Stimulated activated CD8-positive, alpha-beta memory T cell treated with anti-CD3 and anti-CD28 coated beads, Interleukin-4, amount 100 ng/mL, for 24 hours (primary cell): ENCODE data around the gene PLCG2.
"Not testable (repeated sequence)": the region's sequence is repeated elsewhere in the genome, so short reads cannot be mapped to it uniquely, and the experiment has no call there.

ENCODE experiments used
- DNase-seq: peaks from one replicate; pipeline ENCODE4 v3.0.0-alpha.2; 2020; ENCODE audit warnings: low read depth

Gene PLCG2

DNA sequence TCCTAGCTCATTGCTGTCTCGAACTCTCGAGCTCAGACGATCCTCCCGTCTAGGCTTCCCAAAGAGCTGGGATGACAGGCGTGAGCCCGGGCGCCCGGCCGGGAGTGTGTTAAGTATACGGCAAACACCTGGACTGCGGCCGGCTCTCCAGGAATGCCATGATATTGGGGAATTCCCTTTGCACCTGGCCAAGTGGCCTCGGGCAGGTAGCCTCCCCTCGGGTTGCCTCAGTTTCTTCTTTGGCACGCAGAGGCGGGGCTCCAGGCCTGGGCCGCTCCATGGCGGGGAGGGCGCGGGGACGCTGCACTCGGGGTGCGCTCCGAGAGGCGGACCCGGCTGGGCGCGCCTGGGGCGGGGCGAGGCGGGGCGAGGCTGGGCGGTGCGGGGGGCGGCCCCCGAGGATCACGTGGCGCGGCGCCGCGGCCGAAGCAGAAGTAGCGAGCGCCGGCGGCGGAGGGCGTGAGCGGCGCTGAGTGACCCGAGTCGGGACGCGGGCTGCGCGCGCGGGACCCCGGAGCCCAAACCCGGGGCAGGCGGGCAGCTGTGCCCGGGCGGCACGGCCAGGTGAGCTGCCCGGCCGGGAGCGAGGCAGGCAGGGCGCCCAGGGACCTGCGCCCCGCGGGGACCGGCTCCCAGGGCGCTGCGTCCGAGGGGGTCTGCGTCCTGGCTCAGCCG is at the start of gene PLCG2:
TSS of gene PLCG2 (plus strand) at position 431 of the 675 bp plus-strand sequence. CDS start 6,699 bp downstream, outside the sequence.
- peak; percentile 73 for DNase-seq

DNA sequence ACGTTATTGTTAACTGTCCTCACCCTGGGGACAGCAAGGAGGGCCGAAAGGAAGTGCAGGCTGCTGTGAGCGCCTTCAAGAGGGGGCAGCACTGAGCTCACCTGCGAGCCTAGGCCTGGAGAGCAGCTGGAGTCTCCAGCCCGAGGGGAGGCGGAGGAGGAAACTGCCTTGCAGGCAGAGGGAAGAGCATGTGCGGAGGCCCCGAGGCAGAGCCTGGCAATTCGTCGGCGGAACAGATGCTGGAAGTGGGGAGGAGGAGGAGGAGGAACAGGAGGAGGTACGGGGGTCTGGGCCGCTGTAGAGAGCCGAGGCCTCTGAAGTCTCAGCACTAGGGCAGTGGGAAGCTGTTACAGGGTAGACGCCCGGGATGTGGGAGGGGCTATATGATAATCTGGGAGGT is 49.6 kb upstream of the PLCG2 start:
- DNase-seq: no peak

DNA sequence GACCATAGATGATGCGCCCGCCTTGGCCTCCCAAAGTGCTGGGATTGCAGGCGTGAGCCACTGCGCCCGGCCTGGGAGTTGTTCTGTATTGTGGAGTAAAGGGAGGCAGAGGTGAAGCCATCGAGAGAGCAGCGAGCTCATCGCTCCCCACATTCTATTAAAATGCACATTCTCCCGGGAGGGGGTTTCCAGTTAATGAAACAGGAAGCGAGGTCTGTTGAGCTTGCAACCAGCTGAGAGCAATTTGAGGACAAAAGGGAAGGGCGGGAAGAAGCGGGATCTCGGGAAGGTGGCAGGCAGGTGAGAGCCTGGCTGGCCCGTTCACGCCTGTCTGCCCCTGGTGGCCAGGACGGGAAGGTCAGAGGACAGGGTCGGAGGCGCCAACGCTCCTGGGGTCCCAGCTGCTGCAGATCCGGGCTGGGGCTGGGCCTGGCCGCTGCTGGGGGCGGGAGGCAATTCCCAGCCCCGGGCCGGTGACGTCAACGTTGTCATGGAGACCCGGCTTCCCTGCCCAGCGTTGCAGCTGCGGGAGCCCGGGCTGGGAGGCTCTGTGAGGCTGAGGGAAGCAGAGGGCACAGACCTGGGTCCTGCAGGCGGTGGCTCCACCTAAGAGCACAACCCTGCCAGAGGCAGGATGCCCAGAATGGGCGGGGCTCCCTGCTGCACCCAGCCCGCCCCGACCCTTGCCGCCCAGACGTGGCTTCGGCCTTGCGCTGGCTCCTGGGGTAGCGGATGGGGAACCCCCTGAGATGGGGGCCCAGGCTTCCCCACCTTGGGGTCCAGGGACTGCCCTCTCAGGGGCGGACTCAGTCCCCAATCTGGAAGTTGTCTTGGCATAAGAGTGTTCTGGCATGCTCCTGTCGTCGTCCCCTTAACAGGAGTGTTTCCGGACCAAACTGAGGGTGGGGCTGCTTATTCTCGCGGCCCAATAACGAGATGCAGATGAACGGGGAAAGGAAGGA is 48.7 kb upstream of the PLCG2 start:
- peak; percentile 46 for DNase-seq

DNA sequence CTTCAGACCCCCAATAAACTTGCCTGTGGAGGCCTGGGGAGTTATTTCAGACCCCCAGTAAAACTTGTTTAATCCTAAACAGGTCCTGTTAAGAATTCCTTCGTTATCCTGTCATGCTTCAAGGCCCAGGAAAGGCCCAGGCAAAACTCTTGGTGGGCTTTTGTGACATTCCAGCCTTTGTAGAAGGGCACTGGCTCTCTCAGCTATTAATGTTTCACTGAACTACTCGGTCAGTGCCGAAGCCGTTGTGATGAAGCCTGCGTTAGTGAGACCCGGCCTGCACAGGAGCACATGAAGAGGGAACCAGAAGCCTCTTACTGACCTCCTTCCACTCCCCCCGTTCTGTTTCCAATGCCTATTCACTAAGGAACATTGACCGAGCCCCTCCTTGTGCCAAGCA is 47.4 kb upstream of the PLCG2 start:
- DNase-seq: no peak

DNA sequence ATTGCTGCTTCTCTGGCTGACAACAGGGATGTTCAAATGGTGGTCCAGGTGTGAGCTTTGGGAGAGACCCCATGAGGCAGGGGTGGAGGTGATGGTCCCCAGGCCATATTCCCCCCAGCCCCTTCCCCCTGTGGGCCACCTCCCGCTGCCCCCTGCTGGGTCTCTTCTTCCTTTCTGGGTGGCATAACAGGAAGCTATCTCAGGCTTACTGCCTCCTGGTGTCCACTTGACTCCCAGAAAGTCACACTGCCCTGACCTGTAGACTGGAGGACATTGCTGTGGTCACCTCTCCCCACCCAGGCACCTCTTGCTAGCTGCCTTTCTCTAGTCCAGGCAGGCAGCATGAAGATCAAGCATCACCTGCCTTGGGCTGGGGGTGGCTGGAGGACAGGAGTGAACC is 46.4 kb upstream of the PLCG2 start:
- no peak for DNase-seq

DNA sequence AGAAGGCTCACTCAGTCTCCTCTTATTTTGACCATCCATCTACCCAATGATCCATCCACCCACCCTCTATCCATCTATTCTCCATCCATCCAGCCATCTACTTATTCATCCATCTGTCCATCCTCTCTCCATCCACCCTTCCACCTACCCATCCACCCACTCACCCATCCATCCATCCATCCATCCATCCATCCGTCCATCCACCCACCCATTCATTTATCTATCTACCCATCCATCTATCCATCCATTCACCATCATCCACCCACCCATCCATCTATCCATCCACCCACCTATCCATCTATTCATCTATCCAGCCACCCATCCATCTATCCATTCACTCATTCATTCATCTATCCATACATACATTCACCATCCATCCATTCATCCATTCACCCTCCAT is 45.8 kb upstream of the PLCG2 start:
- DNase-seq: no peak

DNA sequence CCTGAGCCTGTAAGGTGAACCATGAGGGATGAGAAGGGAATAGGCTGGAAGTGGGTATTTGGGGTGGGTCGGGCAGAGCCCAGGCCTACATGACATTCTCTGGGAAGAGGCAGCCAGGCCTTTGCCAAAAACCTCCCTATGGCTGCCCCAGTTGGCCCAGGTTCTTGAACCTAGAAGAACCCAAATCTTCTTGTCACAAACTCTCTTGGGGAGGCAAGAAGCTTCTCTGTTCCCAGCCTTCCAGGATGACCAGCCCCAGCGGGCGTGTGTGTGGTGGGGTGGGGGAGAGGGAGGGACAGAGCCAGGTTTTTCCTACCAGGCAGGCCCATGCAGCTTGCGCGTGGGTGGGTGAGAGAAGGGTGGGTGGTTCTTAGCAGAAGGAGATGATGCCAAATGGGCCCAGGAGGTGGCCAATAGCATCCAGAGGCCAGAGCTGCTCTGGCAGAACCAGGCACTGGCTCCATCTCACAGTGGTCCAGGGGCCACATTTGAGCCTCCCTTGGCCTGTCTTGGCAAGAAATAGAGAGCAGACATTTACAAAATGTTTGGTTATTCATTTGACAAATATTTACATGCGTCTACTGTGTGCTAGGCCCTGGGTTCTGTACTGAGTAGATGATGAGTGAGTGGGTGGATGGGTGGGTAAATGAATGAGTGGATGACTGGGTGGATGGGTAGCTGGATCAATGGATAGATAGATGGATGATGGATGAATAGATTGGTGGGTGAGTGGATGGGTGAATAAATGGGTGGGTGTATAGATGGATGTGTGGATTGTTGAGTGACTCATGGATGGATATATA is 44.3 kb upstream of the PLCG2 start:
- no peak for DNase-seq

DNA sequence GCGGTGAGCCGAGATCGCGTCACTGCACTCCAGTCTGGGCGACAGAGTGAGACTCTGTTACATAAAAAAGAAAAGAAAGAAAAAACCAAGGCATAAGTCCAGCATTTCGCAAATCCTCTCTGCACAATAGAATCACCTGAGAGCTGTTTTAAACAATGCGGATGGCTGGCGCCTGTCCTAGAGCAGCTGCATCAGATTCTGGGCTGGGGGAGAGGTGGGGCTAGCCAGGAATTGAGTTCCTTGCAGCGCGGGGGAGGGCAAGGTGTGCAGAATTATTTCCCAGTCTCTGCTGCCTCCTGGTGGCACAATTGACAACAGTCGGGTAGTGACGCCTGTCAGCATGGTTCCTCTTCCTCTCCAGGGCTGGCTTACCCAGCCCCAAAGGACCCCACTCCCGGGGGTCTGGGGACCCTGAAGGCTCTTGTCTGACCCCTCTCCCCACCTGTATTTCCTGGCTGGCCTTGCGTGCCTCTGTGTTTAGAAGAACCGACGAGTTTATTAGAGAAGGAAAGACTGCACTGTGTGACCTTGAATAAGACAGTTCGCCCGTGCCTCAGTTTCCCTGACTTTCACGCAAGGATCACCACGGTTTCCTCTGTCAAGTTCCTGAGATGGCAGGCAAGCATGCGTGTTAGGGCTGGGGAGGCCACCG is 41.1 kb upstream of the PLCG2 start:
- peak; percentile 76 for DNase-seq

DNA sequence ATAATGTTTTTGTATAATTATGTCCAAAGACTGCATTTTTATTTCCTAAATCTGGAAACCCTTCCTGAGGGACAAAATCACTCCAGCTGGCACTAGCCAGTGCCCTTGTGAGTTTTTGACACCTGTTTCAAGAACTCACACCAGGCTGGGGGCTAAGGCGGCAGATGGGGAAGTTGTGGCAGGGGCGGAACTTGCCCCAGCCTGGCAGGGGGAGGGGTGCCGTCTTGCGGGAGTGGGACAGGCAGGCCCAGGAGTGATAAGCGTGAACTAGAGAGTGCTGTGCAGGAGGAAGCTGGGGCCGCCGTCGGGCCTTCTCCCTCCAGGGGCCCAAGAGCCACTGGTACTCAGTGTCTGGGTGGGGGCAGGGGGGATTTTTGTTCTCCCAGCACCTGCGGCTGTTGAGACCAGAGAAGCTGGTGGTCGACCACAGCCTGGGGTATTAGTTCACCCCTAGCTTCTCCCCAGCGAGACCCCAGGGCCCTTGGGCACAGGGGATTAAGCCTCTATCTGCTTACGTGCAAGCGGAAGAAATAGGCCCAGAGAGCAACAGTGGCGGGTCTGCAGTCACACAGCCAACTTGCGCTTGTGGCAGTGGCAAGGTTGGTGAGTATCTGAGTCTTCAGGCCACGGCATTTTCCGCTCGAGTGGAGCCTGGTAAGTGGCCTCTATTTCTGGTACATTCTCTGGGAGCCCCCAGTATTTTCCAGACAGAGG is 40.2 kb upstream of the PLCG2 start:
- DNase-seq: no peak

DNA sequence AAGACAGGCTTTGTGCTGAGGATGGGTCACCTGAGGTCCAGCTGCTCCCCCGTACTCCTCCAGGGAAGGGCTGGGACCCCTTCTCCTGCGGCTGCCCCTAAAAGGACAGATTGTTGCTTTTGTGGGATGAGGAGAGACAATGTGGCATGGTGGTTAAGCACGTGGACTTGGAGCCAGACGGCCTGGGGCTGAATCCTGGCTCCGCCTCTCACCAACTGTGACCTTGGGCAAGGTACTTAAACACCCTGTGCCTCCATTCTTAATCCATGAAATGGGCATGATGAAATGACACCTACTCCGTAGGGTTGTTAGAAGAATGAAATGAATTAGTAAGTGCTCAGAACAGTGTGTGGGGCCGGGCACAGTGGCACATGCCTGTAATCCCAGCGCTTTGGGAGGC is 39.6 kb upstream of the PLCG2 start:
- DNase-seq: no peak

DNA sequence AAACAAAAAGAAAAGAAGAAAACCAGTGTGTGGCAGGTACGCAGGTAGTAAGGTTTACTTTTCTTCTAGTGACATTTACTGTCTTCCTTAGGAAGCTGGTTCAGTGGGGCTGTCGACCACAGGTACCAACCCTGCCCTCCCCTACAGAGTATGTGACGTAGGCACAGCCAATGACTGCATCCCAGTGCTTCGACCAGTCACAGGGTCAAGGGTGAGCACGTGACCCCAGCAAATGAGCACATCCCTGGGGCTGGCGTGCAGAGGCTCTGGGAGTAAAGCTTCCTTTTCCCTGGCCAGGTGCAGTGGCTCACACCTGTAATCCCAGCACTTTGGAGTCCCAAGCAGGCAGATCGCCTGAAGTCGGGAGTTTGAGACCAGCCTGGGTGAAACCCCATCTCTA is 38.9 kb upstream of the PLCG2 start:
- no peak for DNase-seq

DNA sequence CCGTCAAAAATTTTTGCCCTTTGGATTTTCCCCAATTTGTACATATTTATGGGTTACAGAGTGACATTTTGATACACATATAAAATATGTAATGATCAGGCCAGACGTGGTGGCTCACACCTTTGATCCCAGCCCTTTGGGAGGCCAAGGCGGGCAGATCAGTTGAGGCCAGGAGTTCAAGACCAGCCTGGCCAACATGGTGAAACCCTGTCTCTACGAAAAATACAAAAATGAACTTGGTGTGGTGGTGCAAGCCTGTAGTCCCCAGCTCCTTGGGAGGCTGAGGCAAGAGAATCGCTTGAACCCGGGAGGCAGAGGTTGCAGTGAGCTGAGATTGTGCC is 37.7 kb upstream of the PLCG2 start:
- not testable (repeated sequence) for DNase-seq

DNA sequence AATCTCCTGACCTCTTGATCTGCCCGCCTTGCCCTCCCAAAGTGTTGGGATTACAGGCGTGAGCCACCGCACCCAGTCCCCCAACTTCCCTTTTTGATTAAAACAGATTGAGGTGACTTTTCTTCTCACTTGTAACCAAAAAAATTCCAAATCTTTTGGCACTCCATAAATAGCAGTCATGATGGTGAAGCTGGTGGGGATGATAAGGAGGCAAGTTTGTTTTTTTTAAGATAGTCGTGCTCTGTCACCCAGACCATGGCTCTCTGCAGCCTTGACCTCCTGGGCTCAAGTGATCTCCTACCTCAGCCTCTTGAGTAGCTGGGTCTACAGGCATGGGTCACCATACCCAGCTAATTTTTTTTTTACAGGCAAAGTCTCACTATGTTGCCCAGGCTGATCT is 34.7 kb upstream of the PLCG2 start:
- DNase-seq: no peak

DNA sequence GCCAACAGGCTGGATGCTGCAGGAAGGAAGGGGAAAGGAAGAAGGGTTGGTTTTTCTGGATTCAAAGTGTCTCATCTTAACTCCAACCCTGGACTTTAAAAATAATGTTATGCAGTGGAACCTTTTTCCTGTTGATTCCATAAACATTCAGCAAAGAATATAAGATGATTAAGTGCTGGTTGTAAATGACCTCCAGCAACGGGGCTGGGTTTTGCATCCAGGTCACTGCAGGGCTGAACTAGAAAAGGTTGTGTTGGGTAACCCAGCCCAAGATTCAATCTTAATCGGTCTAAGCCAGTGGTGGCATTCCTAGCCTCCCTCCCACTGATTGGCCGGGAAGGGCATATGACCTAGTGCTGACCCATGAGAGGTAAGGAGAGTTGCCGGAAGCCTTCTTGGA is 34.2 kb upstream of the PLCG2 start:
- no peak for DNase-seq

DNA sequence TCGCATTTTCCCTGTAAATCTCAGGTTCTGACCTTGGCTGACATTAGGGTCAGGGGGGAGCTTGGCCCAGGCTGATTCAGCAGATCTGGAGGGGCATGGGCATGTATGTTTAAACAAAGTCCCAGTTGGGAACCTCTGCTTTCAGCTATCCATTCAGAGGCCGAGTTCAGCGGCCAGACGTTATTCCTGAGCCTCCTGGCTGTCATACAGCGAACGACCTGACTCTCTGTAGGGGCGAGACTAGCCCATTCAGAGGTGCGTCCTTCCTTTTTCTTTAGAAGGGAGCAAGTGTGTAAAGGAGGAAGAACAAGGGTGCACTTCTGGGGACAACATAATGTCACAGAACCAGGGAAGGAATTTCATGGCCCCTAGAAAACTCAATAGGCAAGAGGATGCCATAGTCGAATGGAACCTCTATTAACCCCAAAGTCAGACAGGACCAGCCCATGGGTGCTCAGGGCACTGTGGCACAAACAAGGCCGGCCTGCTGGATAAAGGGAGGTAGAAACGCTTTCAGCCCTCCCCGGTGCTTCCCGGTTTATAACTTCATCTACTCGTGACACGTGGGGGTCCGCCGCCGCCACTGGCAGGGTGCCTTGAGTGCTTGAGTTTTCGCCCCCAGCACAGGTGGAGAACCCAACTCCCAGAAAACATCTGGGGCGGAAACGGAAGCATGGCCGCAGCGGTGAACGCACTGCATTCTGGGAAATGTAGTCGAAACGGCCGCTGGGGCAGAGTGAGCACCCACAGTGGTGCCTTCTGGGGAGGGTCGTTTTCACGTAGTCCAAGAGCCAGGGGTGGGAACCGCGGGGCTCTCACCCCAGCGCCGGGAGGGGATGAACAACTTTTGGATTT is 33.2 kb upstream of the PLCG2 start:
- peak; percentile 61 for DNase-seq

DNA sequence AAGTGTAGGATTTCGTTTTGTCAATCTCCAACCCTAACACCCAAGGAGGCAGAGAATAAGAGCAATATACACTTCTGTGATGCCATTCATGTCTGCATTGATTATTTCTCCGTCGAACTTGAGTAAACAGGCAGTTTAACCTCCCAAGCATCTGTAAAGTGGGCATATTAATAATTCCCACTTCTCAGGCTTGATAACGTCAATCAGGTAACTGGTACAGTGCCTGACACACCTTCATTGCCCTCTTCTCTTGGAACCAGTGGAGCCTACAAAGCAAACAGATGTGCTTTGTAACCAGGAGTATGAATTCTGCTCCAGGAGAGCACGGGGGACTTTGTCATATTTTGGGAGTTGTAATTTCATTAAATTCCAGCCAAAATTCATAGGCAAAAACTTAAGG is 32.5 kb upstream of the PLCG2 start:
- DNase-seq: no peak

DNA sequence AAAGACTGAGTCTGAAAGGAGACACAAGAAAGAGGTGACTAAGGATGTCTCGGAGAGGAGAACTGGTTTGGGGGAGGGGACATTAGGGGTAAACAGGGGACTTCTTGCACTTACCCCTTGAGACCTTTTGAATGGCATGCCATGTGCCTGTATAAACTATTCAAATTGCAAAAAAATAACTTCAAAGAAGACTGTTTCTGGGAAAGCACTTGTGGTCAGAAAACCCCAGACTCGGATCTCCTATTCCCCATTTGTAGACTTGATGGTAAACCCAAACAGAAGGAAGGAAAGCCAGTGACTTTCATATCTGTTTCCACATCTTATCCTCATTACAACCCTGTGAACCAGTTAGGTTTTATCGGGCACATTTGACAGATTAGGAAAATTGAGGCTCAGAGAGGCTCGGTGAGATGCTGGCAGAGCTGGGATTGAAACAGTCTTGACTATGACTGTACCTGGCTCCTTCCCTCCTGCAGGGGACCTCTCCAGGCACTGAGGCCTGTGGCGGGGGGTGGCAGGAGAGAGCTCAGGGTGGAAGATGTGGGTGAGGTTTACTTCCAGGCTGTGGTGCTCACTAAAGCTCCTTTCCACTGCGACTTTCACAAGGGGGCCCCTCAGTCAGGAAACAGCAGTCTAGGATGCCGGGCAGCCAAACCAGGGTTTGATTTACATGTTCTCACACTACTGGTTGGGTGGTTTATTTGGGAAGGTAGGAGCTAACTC is 30.5 kb upstream of the PLCG2 start:
- no peak for DNase-seq

DNA sequence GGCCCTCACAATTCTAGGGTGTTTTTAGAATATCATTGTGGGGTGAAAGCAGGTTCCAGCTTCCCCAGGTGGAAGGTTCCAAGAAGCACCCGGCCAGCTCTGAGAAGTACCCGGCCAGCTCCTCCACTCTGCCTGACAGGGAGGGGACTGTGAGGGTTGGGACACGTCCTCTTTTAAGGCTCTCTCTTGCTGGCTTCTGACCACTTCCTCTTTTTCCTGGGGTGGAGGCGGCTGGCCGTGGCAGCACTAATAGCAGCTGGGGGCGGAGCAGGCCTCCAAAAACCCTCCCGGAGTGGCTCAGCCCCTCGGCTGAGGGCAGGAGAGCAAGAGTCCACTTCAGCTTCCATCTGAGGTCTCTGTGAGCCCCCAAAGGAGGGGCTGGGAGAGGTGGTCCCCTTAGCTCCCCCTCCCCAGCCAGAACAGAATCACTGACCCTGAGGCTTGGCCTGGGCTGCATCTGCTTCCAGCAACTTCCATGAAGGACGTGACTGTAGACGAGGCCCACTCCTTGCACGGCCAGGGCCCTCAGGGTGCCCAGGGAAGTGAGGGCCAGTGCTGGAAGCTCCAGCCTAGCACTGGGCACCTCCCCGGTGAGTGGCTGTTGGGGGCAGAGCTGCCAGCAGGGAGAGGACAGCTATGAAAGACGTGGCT is 26.7 kb upstream of the PLCG2 start:
- no peak for DNase-seq

DNA sequence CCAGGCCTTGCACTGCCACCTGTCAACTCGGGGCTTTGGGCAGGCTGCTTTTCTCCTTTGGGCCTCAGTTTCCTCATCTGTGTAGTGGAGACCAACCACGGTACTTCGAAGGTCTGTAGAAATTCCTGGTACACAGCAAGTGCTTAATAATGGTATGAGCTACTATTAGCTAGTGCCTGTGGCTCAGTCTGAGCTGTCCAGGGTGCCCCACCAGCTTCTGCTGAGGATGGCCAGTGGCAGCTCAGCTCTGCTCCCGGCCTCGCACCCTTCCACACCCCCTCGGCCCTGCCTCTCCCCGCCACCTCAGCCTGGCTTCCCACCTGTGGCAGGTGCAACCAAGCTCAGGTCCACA is 26.2 kb upstream of the PLCG2 start:
- no peak for DNase-seq
